GM12874 (cell line): ENCODE measurements around the gene RNU6-1.

Experiments used
- CTCF ChIP-seq: IDR thresholded peaks from 2 replicates; pipeline ENCODE4 v1.5.1; 2011; ENCODE audit warnings: low read depth, mild to moderate bottlenecking, control low read depth, low read length, moderate library complexity; ENCODE audit not compliant: insufficient read depth

Gene RNU6-1

GRCh38 chr15:67882487-67883233 is 42.8 kb upstream of the RNU6-1 start:
- TF ChIP-seq CTCF = no peak

DNA sequence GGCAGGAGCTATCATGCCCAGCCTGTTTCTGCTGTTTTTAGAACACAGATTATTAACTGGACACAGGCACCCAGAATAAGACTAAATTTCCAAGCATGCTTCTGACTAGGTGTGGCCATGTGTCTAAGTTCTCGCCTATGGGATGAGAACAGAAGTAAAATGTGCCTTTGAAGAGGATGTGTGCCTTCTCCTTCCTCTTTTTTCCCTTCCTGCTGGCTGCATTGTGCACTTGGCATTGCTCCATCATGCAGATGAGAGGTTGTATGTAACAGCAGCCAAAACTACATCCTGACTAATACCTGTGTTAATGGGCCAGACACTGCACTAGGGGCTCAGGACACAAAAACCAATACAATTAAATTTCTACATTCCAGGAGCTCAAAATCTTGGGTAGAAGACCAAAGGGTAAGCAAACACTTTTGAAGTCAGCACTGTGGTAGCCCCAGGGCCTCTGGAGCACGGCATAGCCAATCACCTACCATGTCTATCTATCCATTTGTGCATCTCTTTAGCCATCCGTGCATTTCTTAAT is 40.9 kb upstream of the RNU6-1 start:
- no peak for TF ChIP-seq CTCF

GRCh38 chr15:67879440-67880129 is 39.7 kb upstream of the RNU6-1 start:
- TF ChIP-seq CTCF = no peak

DNA sequence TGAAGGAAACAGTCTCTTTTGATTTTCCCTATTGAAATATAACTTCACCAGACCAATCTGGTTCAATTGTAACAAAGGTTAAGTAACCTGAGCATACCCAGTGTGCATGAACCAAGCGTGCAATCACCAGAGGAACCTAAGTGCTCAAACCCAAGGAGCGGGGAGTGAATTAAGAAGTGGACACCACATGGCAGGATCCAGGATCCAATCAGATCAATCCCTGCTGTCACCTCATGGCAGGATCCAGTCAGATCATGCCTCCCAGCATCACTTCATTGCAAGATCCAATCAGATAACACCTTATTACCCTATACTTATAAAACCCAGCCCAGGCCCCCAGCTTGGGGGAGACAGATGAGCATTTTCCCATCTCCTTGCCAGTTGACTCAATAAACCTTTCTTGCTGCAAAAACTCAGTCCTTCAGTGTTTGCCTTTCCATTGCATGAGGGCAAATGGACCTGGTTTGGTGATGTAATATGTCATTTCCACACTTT is 38.9 kb upstream of the RNU6-1 start:
- no peak for TF ChIP-seq CTCF

GRCh38 chr15:67873777-67874176 is 33.9 kb upstream of the RNU6-1 start:
- TF ChIP-seq CTCF = no peak

- TF ChIP-seq CTCF = no peak
Measured at GRCh38 chr15:67870868-67871408, 31.1 kb upstream of the RNU6-1 start.

DNA sequence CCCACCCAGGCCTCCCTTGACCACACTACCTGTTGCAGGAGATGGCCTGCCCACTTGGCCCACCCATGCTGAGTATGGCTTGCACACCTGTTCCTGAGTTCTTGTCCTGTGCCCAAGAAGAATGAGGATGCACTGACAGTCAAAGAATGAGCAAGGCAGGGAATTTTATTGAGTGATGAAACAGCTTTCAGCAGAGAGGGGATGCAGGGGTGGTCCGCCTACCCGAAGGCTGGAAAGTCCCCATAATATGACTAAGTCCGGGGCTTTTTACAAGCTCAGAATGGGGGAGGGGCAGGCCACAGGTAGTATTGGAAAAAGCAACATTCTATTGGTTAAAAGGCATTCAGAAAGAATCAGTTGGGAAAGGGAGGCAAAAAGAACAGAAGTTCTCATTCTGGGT is 29.9 kb upstream of the RNU6-1 start:
- TF ChIP-seq CTCF = no peak
